ENCODE results near the gene LRRC37A2.
"Not testable (repeated sequence)": the region's sequence is repeated elsewhere in the genome, so short reads cannot be mapped to it uniquely, and the experiment has no call there.

LRRC37A2 gene

GRCh38 chr17:46598344-46598931, 86.2 kb downstream of the LRRC37A2 start:
- not testable (repeated sequence) for DNase-seq

- not testable (repeated sequence) for DNase-seq
These were observed 88.5 kb downstream of the LRRC37A2 start for GRCh38 chr17:46600767-46601166.

GRCh38 chr17:46603125-46603524, 90.9 kb downstream of the LRRC37A2 start:
- DNase-seq: not testable (repeated sequence)
